Muscle layer of duodenum (tissue), 2 donors: ENCODE data around the gene IFNL3.
"Not testable (repeated sequence)": the region's sequence is repeated elsewhere in the genome, so short reads cannot be mapped to it uniquely, and the experiment has no call there.

Experiments
- H3K27ac ChIP-seq: one replicate; pipeline ENCODE4 v1.7.0; 2013; ENCODE audit warnings: mild to moderate bottlenecking, low read length
- H3K27me3 ChIP-seq: one replicate; pipeline ENCODE4 v1.7.0; 2013; ENCODE audit warnings: low read depth, mild to moderate bottlenecking, control low read depth, low read length
- H3K36me3 ChIP-seq, 2 donors: one replicate each; pipeline ENCODE4 v1.7.0; 2013; ENCODE audit warnings: low read length in 2 of 2, control low read depth in 1 of 2, mild to moderate bottlenecking in 1 of 2; ENCODE audit not compliant: insufficient read depth in 2 of 2, control insufficient read depth in 1 of 2
- H3K4me1 ChIP-seq, 2 donors: one replicate each; pipeline ENCODE4 v1.7.0; 2013; ENCODE audit warnings: low read length in 2 of 2, mild to moderate bottlenecking in 2 of 2, control low read depth in 1 of 2, moderate library complexity in 1 of 2; ENCODE audit not compliant: insufficient read depth in 2 of 2, control insufficient read depth in 1 of 2
- H3K4me3 ChIP-seq, 2 donors: one replicate each; pipeline ENCODE4 v1.7.0; 2013; ENCODE audit warnings: low read length in 2 of 2, low read depth in 1 of 2, mild to moderate bottlenecking in 1 of 2
- H3K9me3 ChIP-seq, 2 donors: one replicate each; pipeline ENCODE4 v1.7.0; 2013; ENCODE audit warnings: low read length in 2 of 2, control low read depth in 1 of 2, mild to moderate bottlenecking in 1 of 2; ENCODE audit not compliant: control insufficient read depth in 1 of 2
- donor health status: healthy.

Gene IFNL3

DNA sequence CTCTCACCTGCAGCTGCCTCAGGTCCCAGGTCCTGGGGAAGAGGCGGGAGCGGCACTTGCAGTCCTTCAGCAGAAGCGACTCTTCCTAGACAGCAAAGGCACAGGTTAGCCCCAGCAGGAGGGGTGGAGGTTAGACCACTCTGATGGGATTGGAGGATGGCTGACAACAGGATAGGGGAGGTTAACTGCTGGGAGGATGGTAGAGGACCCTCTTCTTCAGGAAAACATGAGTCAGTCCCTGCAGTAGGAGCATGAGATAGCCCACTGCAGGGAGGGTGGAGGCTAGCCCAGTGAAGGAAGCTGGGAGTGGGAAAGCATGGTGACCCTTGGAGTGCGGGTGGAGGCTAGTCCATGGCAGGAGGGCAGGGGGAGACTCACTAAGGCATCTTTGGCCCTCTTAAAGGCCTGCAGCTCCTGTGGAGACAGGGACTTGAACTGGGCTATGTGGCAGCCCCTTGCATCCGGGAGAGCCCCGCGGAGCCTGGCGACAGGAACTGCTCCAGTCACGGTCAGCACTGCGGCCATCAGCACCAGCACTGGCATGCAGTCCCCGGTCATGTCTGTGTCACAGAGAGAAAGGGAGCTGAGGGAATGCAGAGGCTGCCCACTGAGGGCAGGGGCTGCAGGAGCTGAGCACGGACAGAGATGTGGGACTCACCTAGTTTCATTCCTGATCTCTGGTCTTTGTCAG, at the start of gene IFNL3:
TSS of gene IFNL3 (minus strand) at position 597 of the 691 bp plus-strand sequence. CDS start at position 558, 39 bp downstream.
- not testable (repeated sequence) for H3K4me3 ChIP-seq, H3K36me3 ChIP-seq, H3K27me3 ChIP-seq, H3K27ac ChIP-seq, H3K9me3 ChIP-seq
- H3K4me1 ChIP-seq = peaks cover 0 to 13% of the 10 kb centered on the region in 2 donors

DNA sequence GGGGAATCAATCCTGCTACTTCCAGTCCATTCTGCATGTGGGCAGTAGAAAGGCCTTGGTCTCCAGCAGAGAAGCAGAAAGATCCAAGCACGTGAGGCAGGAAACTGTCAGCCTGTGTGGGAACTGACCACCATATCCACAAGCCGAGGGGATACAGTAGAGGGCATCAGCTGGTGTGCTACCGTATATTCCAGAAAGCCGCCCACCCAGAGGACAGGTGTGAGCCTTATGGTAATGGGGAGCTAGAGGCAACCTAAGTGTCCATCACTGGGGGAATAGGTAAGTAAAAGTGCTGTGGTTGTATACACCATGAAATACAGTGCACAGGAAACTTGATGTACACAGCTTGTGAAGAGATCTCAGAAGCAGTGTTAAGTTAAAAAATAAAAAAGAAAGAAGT, 48.6 kb upstream of the IFNL3 start:
- Histone ChIP-seq H3K27ac (no peak overlapping the region), H3K27me3 (no peaks in the 10 kb centered on the region), H3K4me1 (no peaks in the 10 kb centered on the region), H3K4me3 (no peak overlapping the region), H3K9me3 (no peaks in the 10 kb centered on the region), H3K36me3 (no peaks in the 10 kb centered on the region)

DNA sequence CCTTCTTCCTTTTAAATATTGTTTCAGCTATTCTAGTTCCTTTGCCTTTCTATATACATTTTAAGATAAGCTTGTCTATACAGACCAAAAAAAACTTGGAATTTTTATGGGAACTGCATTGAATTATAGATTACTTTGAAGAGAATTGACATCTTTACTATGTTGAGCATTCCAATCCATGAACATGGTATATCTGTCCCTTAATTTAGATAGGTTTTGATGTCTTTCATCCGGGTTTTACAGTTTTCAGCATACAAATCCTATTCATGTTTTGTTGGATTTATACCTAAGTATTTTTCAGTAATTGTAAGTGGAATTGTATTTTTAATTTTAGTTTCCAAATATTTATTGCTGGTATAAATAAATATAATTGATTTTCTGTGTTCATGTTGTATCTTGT, 39.2 kb upstream of the IFNL3 start:
- Histone ChIP-seq H3K4me3 (no peak overlapping the region), H3K27me3 (no peaks in the 10 kb centered on the region), H3K9me3 (peaks cover 5 to 29% of the 10 kb centered on the region in 2 donors), H3K27ac (no peak overlapping the region), H3K36me3 (no peaks in the 10 kb centered on the region), H3K4me1 (no peaks in the 10 kb centered on the region)

DNA sequence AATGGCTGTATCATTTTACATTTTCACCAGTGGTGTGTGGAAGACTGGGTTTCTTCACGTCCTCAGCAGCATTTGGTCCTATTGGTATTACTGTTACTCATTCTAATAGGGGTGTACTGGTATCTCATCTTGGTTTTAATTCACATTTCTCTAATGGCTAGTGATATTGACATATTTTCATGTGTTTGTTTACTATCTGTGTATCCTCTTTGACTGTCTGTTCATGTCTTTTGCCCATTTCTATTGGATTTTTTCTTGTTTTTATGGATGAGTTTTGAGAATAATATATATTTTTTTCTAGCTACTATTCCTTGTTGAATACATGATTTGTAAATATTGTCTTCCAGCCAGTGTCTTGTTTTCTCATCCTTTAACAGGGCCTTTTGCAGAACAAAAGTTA, 37.2 kb upstream of the IFNL3 start:
- no peaks in the 10 kb centered on the region for H3K36me3 ChIP-seq
- no peaks in the 10 kb centered on the region for H3K27me3 ChIP-seq
- no peaks in the 10 kb centered on the region for H3K4me1 ChIP-seq
- no peak overlapping the region for H3K27ac ChIP-seq
- peaks cover 5 to 29% of the 10 kb centered on the region in 2 donors for H3K9me3 ChIP-seq
- no peak overlapping the region for H3K4me3 ChIP-seq

DNA sequence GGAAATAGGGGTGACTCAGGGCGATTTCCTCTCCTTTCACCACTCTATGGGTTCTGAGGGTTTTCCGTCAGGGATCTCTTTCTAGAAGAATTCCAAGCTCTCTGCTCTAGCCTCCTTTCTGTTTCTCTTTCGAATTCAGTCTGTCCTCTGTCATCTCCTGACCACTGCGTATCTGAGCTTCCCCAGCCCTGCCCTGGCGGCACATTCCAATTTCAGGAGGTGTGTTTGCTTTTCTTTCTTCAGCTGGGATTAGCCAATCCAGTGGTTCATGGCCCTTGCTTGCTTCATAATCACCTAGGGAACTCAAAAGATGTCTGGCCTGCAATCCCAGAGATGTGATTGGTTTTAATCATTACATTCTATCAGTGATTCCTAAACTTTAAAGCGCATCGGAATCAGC, 32.8 kb upstream of the IFNL3 start:
- Histone ChIP-seq H3K4me1 (no peaks in the 10 kb centered on the region), H3K4me3 (no peak overlapping the region), H3K27me3 (no peaks in the 10 kb centered on the region)

DNA sequence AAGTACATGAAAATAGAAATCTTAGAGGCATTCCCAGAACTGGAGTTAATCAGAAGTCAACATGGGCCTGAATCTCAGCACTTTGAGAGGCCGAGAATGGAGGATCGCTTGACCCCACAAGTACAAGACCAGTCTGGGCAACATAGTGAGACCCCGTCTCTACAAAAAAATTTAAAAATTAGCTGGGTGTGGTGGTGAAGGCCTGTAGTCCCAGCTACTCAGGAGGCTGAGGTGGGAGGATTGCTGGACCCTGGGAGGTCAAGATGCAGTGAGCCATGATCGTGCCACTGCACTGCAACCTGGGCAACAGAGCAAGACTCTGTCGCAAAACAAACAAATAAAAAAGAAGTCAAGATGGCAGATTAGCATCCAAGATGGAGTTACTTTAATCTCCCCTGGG, 31.9 kb upstream of the IFNL3 start:
- Histone ChIP-seq H3K27me3 (no peaks in the 10 kb centered on the region), H3K4me1 (no peaks in the 10 kb centered on the region), H3K27ac (no peak overlapping the region), H3K36me3 (no peaks in the 10 kb centered on the region), H3K9me3 (peaks cover 2 to 8% of the 10 kb centered on the region in 2 donors), H3K4me3 (no peak overlapping the region)

More for the DNA sequence above, 32.8 kb upstream of the IFNL3 start:
- H3K36me3 ChIP-seq = no peaks in the 10 kb centered on the region
- H3K9me3 ChIP-seq = peaks cover 5 to 13% of the 10 kb centered on the region in 2 donors
- no peak overlapping the region for H3K27ac ChIP-seq

DNA sequence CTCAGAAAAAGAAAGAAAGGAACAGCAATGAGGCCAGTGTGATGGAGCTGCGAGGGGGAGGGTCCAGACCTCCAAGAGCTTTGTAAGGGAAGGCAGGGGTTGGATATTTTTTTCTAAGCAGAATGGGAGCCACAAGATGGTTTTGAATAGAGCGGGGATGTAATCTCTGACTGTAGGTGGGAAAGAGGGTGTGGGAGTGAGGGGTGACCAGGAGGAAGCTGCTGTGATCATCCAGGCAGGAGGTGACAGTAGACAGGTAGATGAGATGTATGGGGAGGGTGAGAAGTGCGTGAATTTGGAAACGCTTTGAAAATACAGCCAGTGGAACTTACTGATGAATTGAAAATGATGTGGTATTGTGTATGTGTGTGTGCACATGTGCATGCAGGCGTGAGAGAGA, 30.8 kb upstream of the IFNL3 start:
- no peaks in the 10 kb centered on the region for H3K9me3 ChIP-seq
- no peak overlapping the region for H3K4me3 ChIP-seq
- no peaks in the 10 kb centered on the region for H3K4me1 ChIP-seq
- H3K27me3 ChIP-seq = no peaks in the 10 kb centered on the region
- no peaks in the 10 kb centered on the region for H3K36me3 ChIP-seq
- no peak overlapping the region for H3K27ac ChIP-seq

DNA sequence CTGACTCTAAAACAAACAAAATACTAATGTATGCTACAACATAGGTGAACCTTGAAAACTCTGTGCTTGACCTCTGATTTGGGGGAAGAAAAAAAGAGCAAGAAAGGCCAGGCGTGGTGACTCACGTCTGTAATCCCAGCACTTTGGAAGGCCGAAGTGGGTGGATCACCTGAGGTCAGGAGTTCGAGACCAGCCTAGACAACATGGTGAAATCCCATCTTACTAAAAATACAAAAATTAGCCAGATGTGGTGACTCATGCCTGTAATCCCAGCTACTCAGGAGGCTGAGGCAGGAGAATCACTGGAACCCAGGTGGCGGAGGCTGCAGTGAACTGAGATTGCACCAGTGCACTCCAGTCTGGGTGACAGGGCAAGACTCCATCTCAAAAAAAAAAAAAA, 29.1 kb upstream of the IFNL3 start:
- H3K9me3 ChIP-seq, H3K27ac ChIP-seq, H3K4me1 ChIP-seq, H3K27me3 ChIP-seq, H3K4me3 ChIP-seq, H3K36me3 ChIP-seq: not testable (repeated sequence)

DNA sequence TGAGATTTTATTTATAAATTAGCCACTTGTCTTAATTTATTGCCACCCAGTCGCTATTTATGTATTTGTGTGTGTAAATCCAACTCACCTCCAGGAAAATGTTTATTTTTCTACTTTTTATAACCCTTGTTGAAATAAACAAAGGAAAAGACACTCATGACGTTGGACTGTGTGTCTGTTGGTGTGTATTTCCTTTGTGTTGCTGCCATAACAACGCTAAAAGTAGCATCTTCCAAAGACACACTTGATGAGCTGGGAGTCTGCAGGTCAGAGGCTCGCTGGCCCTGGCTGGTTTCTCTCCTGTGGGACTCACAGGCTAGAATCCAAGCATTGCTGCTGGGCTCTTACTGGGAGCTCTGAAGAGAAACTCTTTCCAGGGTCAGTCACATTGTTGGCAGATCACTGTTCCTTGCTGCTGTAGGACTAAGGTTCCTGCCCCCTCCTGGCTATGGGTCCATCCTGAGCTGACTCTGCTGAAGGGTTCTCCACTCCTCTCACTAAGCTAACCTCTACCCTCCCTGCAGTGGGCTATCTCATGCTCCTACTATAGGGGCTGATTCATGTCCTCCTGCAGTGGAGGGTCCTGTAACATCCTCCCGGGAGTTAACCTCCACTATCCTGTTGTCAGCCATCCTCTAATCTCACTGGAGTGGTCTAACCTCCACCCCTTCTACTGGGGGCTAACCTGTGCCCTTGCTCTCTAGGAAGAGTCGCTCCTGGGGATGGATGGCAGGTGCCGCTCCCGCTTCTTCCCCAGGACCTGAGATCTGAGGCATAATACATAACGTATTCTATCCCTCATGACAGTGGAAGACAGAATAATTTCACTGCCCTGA, 25.4 kb upstream of the IFNL3 start:
- H3K4me3 ChIP-seq = no peak overlapping the region
- H3K27me3 ChIP-seq = no peaks in the 10 kb centered on the region
- H3K4me1 ChIP-seq = no peaks in the 10 kb centered on the region
- no peak overlapping the region for H3K27ac ChIP-seq
- no peaks in the 10 kb centered on the region for H3K9me3 ChIP-seq
- H3K36me3 ChIP-seq = no peaks in the 10 kb centered on the region

DNA sequence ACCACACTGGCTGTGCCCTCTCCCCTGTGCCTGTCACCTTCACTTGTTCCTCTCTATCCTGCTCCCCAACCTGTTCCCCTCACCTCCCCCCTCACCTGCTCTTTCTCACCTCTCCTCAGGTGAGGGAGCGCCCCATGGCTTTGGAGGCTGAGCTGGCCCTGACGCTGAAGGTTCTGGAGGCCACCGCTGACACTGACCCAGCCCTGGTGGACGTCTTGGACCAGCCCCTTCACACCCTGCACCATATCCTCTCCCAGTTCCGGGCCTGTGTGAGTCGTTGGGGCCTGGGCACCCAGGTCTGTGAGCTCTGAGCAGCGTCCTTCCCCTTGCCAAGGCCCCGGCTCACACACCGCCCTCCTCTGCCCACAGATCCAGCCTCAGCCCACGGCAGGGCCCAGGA, 24.6 kb upstream of the IFNL3 start:
- H3K9me3 ChIP-seq, H3K27ac ChIP-seq, H3K4me3 ChIP-seq, H3K4me1 ChIP-seq, H3K27me3 ChIP-seq, H3K36me3 ChIP-seq: not testable (repeated sequence)

DNA sequence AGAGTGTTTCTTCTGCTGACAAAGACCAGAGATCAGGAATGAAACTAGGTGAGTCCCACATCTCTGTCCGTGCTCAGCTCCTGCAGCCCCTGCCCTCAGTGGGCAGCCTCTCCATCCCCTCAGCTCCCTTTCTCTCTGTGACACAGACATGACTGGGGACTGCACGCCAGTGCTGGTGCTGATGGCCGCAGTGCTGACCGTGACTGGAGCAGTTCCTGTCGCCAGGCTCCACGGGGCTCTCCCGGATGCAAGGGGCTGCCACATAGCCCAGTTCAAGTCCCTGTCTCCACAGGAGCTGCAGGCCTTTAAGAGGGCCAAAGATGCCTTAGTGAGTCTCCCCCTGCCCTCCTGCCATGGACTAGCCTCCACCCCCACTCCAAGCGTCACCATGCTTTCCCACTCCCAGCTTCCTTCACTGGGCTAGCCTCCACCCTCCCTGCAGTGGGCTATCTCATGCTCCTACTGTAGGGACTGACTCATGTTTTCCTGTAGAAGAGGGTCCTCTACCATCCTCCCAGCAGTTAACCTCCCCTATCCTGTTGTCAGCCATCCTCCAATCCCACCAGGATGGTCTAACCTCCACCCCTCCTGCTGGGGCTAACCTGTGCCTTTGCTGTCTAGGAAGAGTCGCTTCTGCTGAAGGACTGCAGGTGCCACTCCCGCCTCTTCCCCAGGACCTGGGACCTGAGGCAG, 23.9 kb upstream of the IFNL3 start:
- not testable (repeated sequence) for H3K9me3 ChIP-seq, H3K27me3 ChIP-seq

More for the DNA sequence above, 23.9 kb upstream of the IFNL3 start:
- not testable (repeated sequence) for H3K36me3 ChIP-seq, H3K27ac ChIP-seq, H3K4me1 ChIP-seq, H3K4me3 ChIP-seq
